ENCODE data around the gene BMERB1. TPM values are rescaled to one million over a fixed set of nuclear protein-coding genes. Genes with fewer than 3 reads are reported as not detected.

BMERB1 gene
- total RNA-seq, 2 donors from 2014 or later = 6.3 to 10.4 TPM

GRCh38 chr16:15536843-15537242, 102.5 kb downstream of the BMERB1 start:
- 94% methylated on average over 6 to 7 of the region's 7 CpGs for WGBS, 2 experiments (ENCODE audit: insufficient coverage in 1 of 2, insufficient read length in 1 of 2)
- no peaks in the 10 kb centered on the region for H3K4me1 ChIP-seq (ENCODE audit: control insufficient read depth, insufficient read depth, low read length)
- no peak for TF ChIP-seq CTCF (conservative IDR thresholded peaks at IDR 0.05)

GRCh38 chr16:15538507-15538906, 104.1 kb downstream of the BMERB1 start:
- peaks cover 6% of the 10 kb centered on the region for H3K4me1 Mint-ChIP-seq
- no peaks in the 10 kb centered on the region for H3K27me3 Mint-ChIP-seq (ENCODE audit: insufficient read depth)

More at GRCh38 chr16:15536843-15537242, 102.5 kb downstream of the BMERB1 start:
- Mint-ChIP-seq H3K4me1 (peaks cover 6% of the 10 kb centered on the region), H3K27ac (no peak overlapping the region), H3K27me3 (ENCODE audit: insufficient read depth) (no peaks in the 10 kb centered on the region), H3K4me3 (no peak overlapping the region), H3K36me3 (ENCODE audit: low read depth) (no peaks in the 10 kb centered on the region), H3K9me3 (peaks cover 2% of the 10 kb centered on the region)
- Histone ChIP-seq H3K27ac (ENCODE audit: low read depth, low read length) (no peak overlapping the region), H3K9me3 (ENCODE audit: control insufficient read depth, low read length) (no peaks in the 10 kb centered on the region), H3K4me3 (ENCODE audit: low read length) (no peak overlapping the region), H3K9ac (ENCODE audit: extremely low read depth, low read length, poor library complexity, severe bottlenecking) (no peak overlapping the region), H3K27me3 (ENCODE audit: control insufficient read depth, insufficient read depth, low read length, poor library complexity, severe bottlenecking) (no peaks in the 10 kb centered on the region), H3K36me3 (ENCODE audit: control insufficient read depth, insufficient read depth, low read length) (no peaks in the 10 kb centered on the region)
- no peak for DNase-seq

GRCh38 chr16:15539197-15539596, 104.8 kb downstream of the BMERB1 start:
- H3K27me3 Mint-ChIP-seq (ENCODE audit: insufficient read depth) = no peaks in the 10 kb centered on the region
- Histone ChIP-seq H3K9ac (ENCODE audit: extremely low read depth, low read length, poor library complexity, severe bottlenecking) (no peak overlapping the region), H3K27ac (ENCODE audit: low read depth, low read length) (no peak overlapping the region), H3K4me1 (ENCODE audit: control insufficient read depth, insufficient read depth, low read length) (no peaks in the 10 kb centered on the region), H3K4me3 (ENCODE audit: low read length) (no peak overlapping the region), H3K27me3 (ENCODE audit: control insufficient read depth, insufficient read depth, low read length, poor library complexity, severe bottlenecking) (no peaks in the 10 kb centered on the region), H3K9me3 (ENCODE audit: control insufficient read depth, low read length) (peaks cover 22% of the 10 kb centered on the region), H3K36me3 (ENCODE audit: control insufficient read depth, insufficient read depth, low read length) (no peaks in the 10 kb centered on the region)
- no peak for TF ChIP-seq CTCF (conservative IDR thresholded peaks at IDR 0.05)
- H3K36me3 Mint-ChIP-seq (ENCODE audit: low read depth) = peaks cover 15% of the 10 kb centered on the region
- peak; percentile 86 for DNase-seq
- peaks cover 6% of the 10 kb centered on the region for H3K4me1 Mint-ChIP-seq
- WGBS, 2 experiments (ENCODE audit: insufficient coverage in 1 of 2, insufficient read length in 1 of 2) = 57 to 65% methylated on average over 4 to 8 of the region's 8 CpGs
- no peak overlapping the region for H3K4me3 Mint-ChIP-seq
- no peak overlapping the region for H3K27ac Mint-ChIP-seq
- H3K9me3 Mint-ChIP-seq = peaks cover 23% of the 10 kb centered on the region

More at GRCh38 chr16:15538507-15538906, 104.1 kb downstream of the BMERB1 start:
- Mint-ChIP-seq H3K4me3 (no peak overlapping the region), H3K27ac (no peak overlapping the region), H3K36me3 (ENCODE audit: low read depth) (peaks cover 12% of the 10 kb centered on the region), H3K9me3 (peaks cover 16% of the 10 kb centered on the region)
- H3K4me3 ChIP-seq (ENCODE audit: low read length) = no peak overlapping the region
- H3K27me3 ChIP-seq (ENCODE audit: control insufficient read depth, insufficient read depth, low read length, poor library complexity, severe bottlenecking) = no peaks in the 10 kb centered on the region
- peaks cover 15% of the 10 kb centered on the region for H3K9me3 ChIP-seq (ENCODE audit: control insufficient read depth, low read length)
- DNase-seq = no peak
- TF ChIP-seq CTCF (conservative IDR thresholded peaks at IDR 0.05) = no peak
- H3K36me3 ChIP-seq (ENCODE audit: control insufficient read depth, insufficient read depth, low read length) = no peaks in the 10 kb centered on the region
- H3K27ac ChIP-seq (ENCODE audit: low read depth, low read length) = no peak overlapping the region
- no peak overlapping the region for H3K9ac ChIP-seq (ENCODE audit: extremely low read depth, low read length, poor library complexity, severe bottlenecking)
- H3K4me1 ChIP-seq (ENCODE audit: control insufficient read depth, insufficient read depth, low read length) = no peaks in the 10 kb centered on the region
- WGBS, 2 experiments (ENCODE audit: insufficient coverage in 1 of 2, insufficient read length in 1 of 2) = 90% methylated on average over 5 of the region's 5 CpGs
